Liver (tissue), 9 donors: ENCODE data around the gene GBX2. TPM values are rescaled to one million over a fixed set of nuclear protein-coding genes. Genes with fewer than 3 reads are reported as not detected.

Experiments
- DNase-seq: peaks from one replicate; pipeline ENCODE4 v3.0.0-alpha.2; 2017; ENCODE audit warnings: low spot score
- H3K27ac ChIP-seq, 2 donors: one replicate each; pipeline ENCODE4 v1.7.0; 2013; ENCODE audit warnings: inconsistent platforms in 2 of 2, low read length in 2 of 2, control low read depth in 1 of 2, low read depth in 1 of 2, mild to moderate bottlenecking in 1 of 2
- H3K27me3 ChIP-seq, 4 donors: one replicate each; pipeline versions ENCODE4 v1.6.1 to v1.7.0; 2013; ENCODE audit warnings: low read length in 3 of 4, inconsistent platforms in 1 of 4, mild to moderate bottlenecking in 1 of 4, moderate library complexity in 1 of 4; ENCODE audit not compliant: control insufficient read depth in 4 of 4, insufficient read depth in 4 of 4
- H3K36me3 ChIP-seq, 4 donors: one replicate each; pipeline versions ENCODE4 v1.6.1 to v1.7.0; 2013; ENCODE audit warnings: low read length in 3 of 4, mild to moderate bottlenecking in 3 of 4, low read depth in 1 of 4, moderate library complexity in 1 of 4; ENCODE audit not compliant: control insufficient read depth in 4 of 4, insufficient read depth in 3 of 4
- H3K4me1 ChIP-seq, 4 donors: one replicate each; pipeline versions ENCODE4 v1.6.1 to v1.7.0; 2013; ENCODE audit warnings: low read length in 3 of 4, mild to moderate bottlenecking in 3 of 4, moderate library complexity in 1 of 4; ENCODE audit not compliant: control insufficient read depth in 4 of 4, insufficient read depth in 4 of 4
- H3K4me3 ChIP-seq, 3 donors: one replicate each; pipeline versions ENCODE4 v1.6.1 to v1.7.0; 2013; ENCODE audit warnings: low read length in 3 of 3, control low read depth in 1 of 3, low read depth in 1 of 3, mild to moderate bottlenecking in 1 of 3
- H3K9ac ChIP-seq, 2 donors: one replicate each; pipeline ENCODE4 v1.7.0; 2013; ENCODE audit warnings: low read length in 2 of 2, mild to moderate bottlenecking in 2 of 2, moderate library complexity in 2 of 2, control low read depth in 1 of 2, low read depth in 1 of 2
- H3K9me3 ChIP-seq, 4 donors: one replicate each; pipeline versions ENCODE4 v1.6.1 to v1.7.0; 2013; ENCODE audit warnings: low read length in 3 of 4; ENCODE audit not compliant: control insufficient read depth in 4 of 4
- EGR1 ChIP-seq, 2 donors: IDR thresholded peaks; 2 replicates each; pipeline ENCODE4 v1.6.1; 2016 to 2018; ENCODE audit warnings: antibody characterized with exemption in 2 of 2, low read depth in 2 of 2
- FOXA1 ChIP-seq: IDR thresholded peaks from 2 replicates; pipeline ENCODE4 v1.6.1; 2016; ENCODE audit warnings: antibody characterized with exemption
- FOXA2 ChIP-seq: IDR thresholded peaks from 2 replicates; pipeline ENCODE4 v1.6.1; 2016; ENCODE audit warnings: antibody characterized with exemption
- HNF4A ChIP-seq, 2 donors: conservative IDR thresholded peaks; 2 replicates each; pipeline ENCODE4 v1.6.1; 2016; ENCODE audit warnings: antibody characterized with exemption in 2 of 2, mild to moderate bottlenecking in 2 of 2
- JUND ChIP-seq, 2 donors: IDR thresholded peaks; 2 replicates each; pipeline ENCODE4 v1.6.1; 2016; ENCODE audit warnings: antibody characterized with exemption in 2 of 2
- MAX ChIP-seq: IDR thresholded peaks from 2 replicates; pipeline ENCODE4 v1.6.1; 2016; ENCODE audit warnings: antibody characterized with exemption
- NR2F2 ChIP-seq: IDR thresholded peaks from 2 replicates; pipeline ENCODE4 v1.6.1; 2016; ENCODE audit warnings: antibody characterized with exemption
- REST ChIP-seq: IDR thresholded peaks from 2 replicates; pipeline ENCODE4 v1.6.1; 2016; ENCODE audit warnings: antibody characterized with exemption, mild to moderate bottlenecking
- RXRA ChIP-seq, 2 donors: IDR thresholded peaks; 2 replicates each; pipeline ENCODE4 v1.6.1; 2017 to 2018; ENCODE audit warnings: antibody characterized with exemption in 2 of 2, mild to moderate bottlenecking in 1 of 2
- TAF1 ChIP-seq: conservative IDR thresholded peaks from 2 replicates; pipeline ENCODE4 v1.6.1; 2016; ENCODE audit warnings: antibody characterized with exemption, mild to moderate bottlenecking
- YY1 ChIP-seq: IDR thresholded peaks from 2 replicates; pipeline ENCODE4 v1.6.1; 2016; ENCODE audit warnings: antibody characterized with exemption, mild to moderate bottlenecking
- ZBTB33 ChIP-seq: IDR thresholded peaks from 2 replicates; pipeline ENCODE4 v1.6.1; 2016; ENCODE audit warnings: antibody characterized with exemption
- WGBS: extraction: QIAGEN DNeasy Blood & Tissue Kit; methylation state at CpG from one replicate; pipeline ENCODE4 v1.1.7; 2013; 5-methylcytosine and 5-hydroxymethylcytosine counted together
- polyA plus RNA-seq, 2 donors: library from polyadenylated mRNA; stranded (reverse) in 1 of 2; unstranded in 1 of 2; fragments of 200-250 nt in 1 of 2; fragments of >200 nt in 1 of 2; fragmentation: Nextera tagmentation in 1 of 2; extraction: Ambion mirVana in 1 of 2; gene quantifications; one replicate each; pipeline versions ENCODE4 v1.2.1 to v1.2.3, GENCODE V29; 2013 to 2015
- total RNA-seq, 2 donors: library from RNA; depleted of rRNA; stranded (reverse); fragments of >200 nt; gene quantifications; one replicate each; pipeline ENCODE4 v1.2.3, GENCODE V29; 2014
- donor health status: healthy.
- donor health status: healthy.
- donor health status: healthy.
- donor health status: healthy.
- donor health status: healthy.

GBX2 gene
- total and polyA plus RNA-seq, 4 donors, result not detected

GRCh38 chr2:236173036-236173728 is 5.0 kb upstream of the GBX2 start (continued):
- TF ChIP-seq JUND (IDR thresholded peaks at IDR 0.05), result no peak

GRCh38 chr2:236172255-236173035 is 4.3 kb upstream of the GBX2 start:
- 4% methylated on average over 46 of the region's 46 CpGs for WGBS
- no peak overlapping the region for H3K4me3 ChIP-seq
- H3K4me1 ChIP-seq, result peaks cover 0 to 14% (median 11%) of the 10 kb centered on the region in 4 donors
- no peak overlapping the region for H3K27ac ChIP-seq
- no peak overlapping the region for H3K9ac ChIP-seq
- H3K36me3 ChIP-seq, result no peaks in the 10 kb centered on the region
- peaks cover 0 to 38% (median 30%) of the 10 kb centered on the region in 4 donors for H3K27me3 ChIP-seq
- no peak for DNase-seq
- TF ChIP-seq YY1 (no peak), ZBTB33 (no peak), MAX (no peak)
- H3K9me3 ChIP-seq, result no peaks in the 10 kb centered on the region

GRCh38 chr2:236171680-236172254 is 3.6 kb upstream of the GBX2 start:
- no peaks in the 10 kb centered on the region for H3K36me3 ChIP-seq
- no peak overlapping the region for H3K27ac ChIP-seq
- WGBS, result 10% methylated on average over 16 of the region's 16 CpGs
- H3K9ac ChIP-seq, result no peak overlapping the region
- no peak overlapping the region for H3K4me3 ChIP-seq
- peaks cover 4 to 21% (median 15%) of the 10 kb centered on the region in 4 donors for H3K4me1 ChIP-seq
- no peak for TF ChIP-seq JUND (IDR thresholded peaks at IDR 0.05)
- TF ChIP-seq RXRA (IDR thresholded peaks at IDR 0.05), result no peak
- TF ChIP-seq NR2F2, result no peak
- TF ChIP-seq REST, result no peak
- TF ChIP-seq FOXA1, result no peak
- TF ChIP-seq FOXA2, result no peak
- no peak for TF ChIP-seq HNF4A (conservative IDR thresholded peaks at IDR 0.05)
- no peak for TF ChIP-seq TAF1
- no peak for TF ChIP-seq ZBTB33
- no peak for TF ChIP-seq YY1
- no peak for TF ChIP-seq EGR1 (IDR thresholded peaks at IDR 0.05; ENCODE audit: low read depth in 2 of 2)
- no peaks in the 10 kb centered on the region for H3K9me3 ChIP-seq
- peaks cover 0 to 39% (median 30%) of the 10 kb centered on the region in 4 donors for H3K27me3 ChIP-seq
- DNase-seq, result no peak
